Peyer's patch (tissue), 4 donors: Measurements from ENCODE around the gene ADGRF1. TPM values are rescaled to one million over a fixed set of nuclear protein-coding genes. Genes with fewer than 3 reads are reported as not detected.

Experiments
- DNase-seq, 3 donors: peaks; one replicate each; pipeline ENCODE4 v3.0.0-alpha.2; 2017 to 2019
- H3K27ac ChIP-seq, 4 donors: fragments of 200-600 bp; sonication (generic); one replicate each; pipeline ENCODE4 v1.5.1; 2016 to 2019
- H3K27me3 ChIP-seq, 2 donors: fragments of 200-600 bp; sonication (generic); one replicate each; pipeline ENCODE4 v1.5.1; 2019
- H3K36me3 ChIP-seq, 3 donors: fragments of 200-600 bp; sonication (generic); one replicate each; pipeline ENCODE4 v1.5.1; 2016 to 2019
- H3K4me1 ChIP-seq, 4 donors: fragments of 200-600 bp; sonication (generic); one replicate each; pipeline ENCODE4 v1.5.1; 2016 to 2019
- H3K4me3 ChIP-seq, 4 donors: fragments of 200-600 bp; sonication (generic); 1 replicate in 3 of 4; 2 replicates in 1 of 4; pipeline ENCODE4 v1.5.1; 2016 to 2019; ENCODE audit warnings: mild to moderate bottlenecking in 1 of 4
- H3K9me3 ChIP-seq, 4 donors: fragments of 200-600 bp; sonication (generic); one replicate each; pipeline ENCODE4 v1.5.1; 2016 to 2019; ENCODE audit warnings: mild to moderate bottlenecking in 1 of 4
- POLR2A ChIP-seq, 2 donors: fragments of 450-650 bp; IDR thresholded peaks; one replicate each; pipeline ENCODE4 v1.5.1; 2017; ENCODE audit warnings: antibody characterized with exemption in 2 of 2, mild to moderate bottlenecking in 2 of 2, moderate library complexity in 2 of 2
- total RNA-seq, 4 donors: library from RNA; depleted of rRNA; stranded (reverse); fragments of >200 nt; gene quantifications; one replicate each; pipeline ENCODE4 v1.1.0, GENCODE V29; 2016
- TF ChIP-seq, protein P1 (sequence below), 6 experiments: fragments of 450-650 bp in 4 of 6; fragments of 200-600 bp in 2 of 6; sonication (generic) in 1 of 6; IDR thresholded peaks; one replicate each; pipeline ENCODE4 v1.5.1; 2017 to 2019; ENCODE audit warnings: antibody characterized with exemption in 6 of 6, mild to moderate bottlenecking in 3 of 6, moderate library complexity in 1 of 6

Gene ADGRF1
- total RNA-seq, 4 donors from 2014 or later: 7.4 to 22.6 (median 13.5) TPM; not detected in 1

DNA sequence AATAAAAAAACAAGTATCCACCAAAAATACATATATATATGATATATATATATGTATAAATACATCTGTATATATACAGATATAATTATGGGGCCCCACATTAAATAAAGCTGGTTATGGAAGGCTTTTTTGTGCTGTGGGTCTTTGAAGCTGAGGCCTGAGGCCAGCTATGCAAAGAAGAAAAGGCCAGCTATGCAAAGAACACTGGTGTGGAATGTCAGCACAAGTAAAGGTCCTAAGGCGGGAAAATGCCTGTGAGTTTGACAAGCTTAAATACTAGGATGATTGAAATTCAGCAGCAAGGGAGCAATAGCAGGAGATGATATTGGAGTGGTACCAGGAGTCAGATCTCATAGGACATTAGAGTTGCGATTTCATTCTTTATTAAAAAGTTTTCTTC lies 25.2 kb downstream of the ADGRF1 start:
- no peaks in the 10 kb centered on the region for H3K9me3 ChIP-seq
- H3K27ac ChIP-seq: no peak overlapping the region
- TF ChIP-seq, protein P1, sequence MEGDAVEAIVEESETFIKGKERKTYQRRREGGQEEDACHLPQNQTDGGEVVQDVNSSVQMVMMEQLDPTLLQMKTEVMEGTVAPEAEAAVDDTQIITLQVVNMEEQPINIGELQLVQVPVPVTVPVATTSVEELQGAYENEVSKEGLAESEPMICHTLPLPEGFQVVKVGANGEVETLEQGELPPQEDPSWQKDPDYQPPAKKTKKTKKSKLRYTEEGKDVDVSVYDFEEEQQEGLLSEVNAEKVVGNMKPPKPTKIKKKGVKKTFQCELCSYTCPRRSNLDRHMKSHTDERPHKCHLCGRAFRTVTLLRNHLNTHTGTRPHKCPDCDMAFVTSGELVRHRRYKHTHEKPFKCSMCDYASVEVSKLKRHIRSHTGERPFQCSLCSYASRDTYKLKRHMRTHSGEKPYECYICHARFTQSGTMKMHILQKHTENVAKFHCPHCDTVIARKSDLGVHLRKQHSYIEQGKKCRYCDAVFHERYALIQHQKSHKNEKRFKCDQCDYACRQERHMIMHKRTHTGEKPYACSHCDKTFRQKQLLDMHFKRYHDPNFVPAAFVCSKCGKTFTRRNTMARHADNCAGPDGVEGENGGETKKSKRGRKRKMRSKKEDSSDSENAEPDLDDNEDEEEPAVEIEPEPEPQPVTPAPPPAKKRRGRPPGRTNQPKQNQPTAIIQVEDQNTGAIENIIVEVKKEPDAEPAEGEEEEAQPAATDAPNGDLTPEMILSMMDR (IDR thresholded peaks at IDR 0.05): no peak
- no peak for TF ChIP-seq POLR2A (IDR thresholded peaks at IDR 0.05)
- DNase-seq: no peak
- H3K4me1 ChIP-seq: no peaks in the 10 kb centered on the region
- no peak overlapping the region for H3K4me3 ChIP-seq
- no peaks in the 10 kb centered on the region for H3K27me3 ChIP-seq
- no peaks in the 10 kb centered on the region for H3K36me3 ChIP-seq

DNA sequence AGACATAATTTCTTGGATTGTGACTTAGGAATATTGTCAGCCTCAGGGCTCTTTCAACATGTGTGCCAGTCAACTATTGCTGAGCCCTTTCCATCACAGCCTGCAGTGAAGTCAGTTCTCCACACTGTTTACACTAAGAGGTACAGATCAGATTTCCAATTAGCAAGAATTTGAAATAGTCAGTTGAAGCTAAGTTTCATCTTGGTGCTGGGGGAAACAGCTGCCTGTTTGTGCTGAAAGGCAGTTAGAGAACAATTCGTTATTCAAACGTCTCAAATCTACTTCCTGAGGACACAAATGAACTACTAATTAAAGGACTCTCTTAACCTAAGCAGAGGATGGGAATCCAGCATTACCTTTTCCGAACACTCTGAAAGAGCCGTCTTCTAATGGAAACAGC lies 25.9 kb downstream of the ADGRF1 start:
- Histone ChIP-seq H3K27me3 (no peaks in the 10 kb centered on the region), H3K9me3 (no peaks in the 10 kb centered on the region), H3K36me3 (no peaks in the 10 kb centered on the region), H3K4me3 (no peak overlapping the region), H3K4me1 (no peaks in the 10 kb centered on the region), H3K27ac (no peak overlapping the region)
- no peak for DNase-seq
- TF ChIP-seq POLR2A (IDR thresholded peaks at IDR 0.05): no peak
- TF ChIP-seq, protein P1 (IDR thresholded peaks at IDR 0.05): peak in 1 of 6 experiments; percentile 7

DNA sequence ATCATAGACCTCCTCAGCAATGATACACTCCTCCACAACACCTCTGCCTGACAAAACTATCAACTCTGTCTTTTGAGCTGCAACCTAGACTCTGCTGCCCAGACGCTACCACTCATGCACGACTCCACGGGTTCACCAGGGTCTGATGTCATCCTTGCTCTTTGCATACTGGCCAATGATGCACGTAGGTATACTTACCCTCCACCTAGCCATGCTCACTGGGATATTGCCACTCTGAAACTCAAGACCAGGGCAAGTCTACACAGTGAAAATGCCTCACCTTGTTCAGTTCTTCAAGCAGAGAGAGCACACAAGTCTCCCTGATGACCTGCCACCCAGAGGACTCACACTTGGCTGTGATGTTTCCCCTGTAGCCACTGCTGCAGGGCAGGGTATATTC lies 27.7 kb downstream of the ADGRF1 start:
- Histone ChIP-seq H3K9me3 (no peaks in the 10 kb centered on the region), H3K36me3 (no peaks in the 10 kb centered on the region), H3K4me3 (no peak overlapping the region), H3K27me3 (no peaks in the 10 kb centered on the region), H3K27ac (no peak overlapping the region), H3K4me1 (no peaks in the 10 kb centered on the region)
- TF ChIP-seq, protein P1 (IDR thresholded peaks at IDR 0.05): no peak
- no peak for TF ChIP-seq POLR2A (IDR thresholded peaks at IDR 0.05)
- no peak for DNase-seq

GRCh38 chr6:47009583-47009982 lies 32.5 kb downstream of the ADGRF1 start:
- Histone ChIP-seq H3K36me3 (no peaks in the 10 kb centered on the region), H3K9me3 (no peaks in the 10 kb centered on the region), H3K27ac (no peak overlapping the region), H3K4me1 (no peaks in the 10 kb centered on the region), H3K27me3 (no peaks in the 10 kb centered on the region), H3K4me3 (no peak overlapping the region)
- DNase-seq: no peak
- TF ChIP-seq, protein P1 (IDR thresholded peaks at IDR 0.05): peak in 1 of 6 experiments; percentile 22
- no peak for TF ChIP-seq POLR2A (IDR thresholded peaks at IDR 0.05)

- Histone ChIP-seq H3K27ac (no peak overlapping the region), H3K4me1 (no peaks in the 10 kb centered on the region), H3K4me3 (no peak overlapping the region), H3K36me3 (no peaks in the 10 kb centered on the region), H3K9me3 (no peaks in the 10 kb centered on the region), H3K27me3 (no peaks in the 10 kb centered on the region)
- DNase-seq: no peak
- TF ChIP-seq, protein P1 (IDR thresholded peaks at IDR 0.05): no peak
- TF ChIP-seq POLR2A (IDR thresholded peaks at IDR 0.05): no peak
These were observed 33.8 kb downstream of the ADGRF1 start for GRCh38 chr6:47008397-47008763.
